GM23338 (cell line): ENCODE measurements around the gene GAN. TPM values are rescaled to one million over a fixed set of nuclear protein-coding genes. Genes with fewer than 3 reads are reported as not detected.

Source experiments
- ATAC-seq: fragments of 200-7000 bp; cut with Tn5 transposase; 3 replicates; pipeline ENCODE4 v1.9.1; 2020
- DNase-seq: peaks from one replicate; pipeline ENCODE4 v3.0.0-alpha.2; 2015; ENCODE audit warnings: low spot score
- H2AFZ ChIP-seq: fragments of 200-600 bp; sonication (generic); 2 replicates; pipeline ENCODE4 v1.8.0; 2016; ENCODE audit warnings: antibody characterized with exemption, mild to moderate bottlenecking, moderate library complexity
- H3F3A ChIP-seq: fragments of 200-600 bp; sonication (generic); replicated peaks from 2 replicates; pipeline ENCODE4 v1.8.0; 2017; ENCODE audit warnings: antibody characterized with exemption, mixed run types, low read depth
- H3K27ac ChIP-seq: fragments of 200-600 bp; sonication (generic); 2 replicates; pipeline ENCODE4 v1.6.1; 2016; ENCODE audit warnings: low read depth
- H3K27me3 ChIP-seq: fragments of 200-600 bp; sonication (generic); 2 replicates; pipeline ENCODE4 v1.8.0; 2016; ENCODE audit warnings: mild to moderate bottlenecking, mixed run types, moderate library complexity; ENCODE audit not compliant: insufficient read depth
- H3K36me3 ChIP-seq: fragments of 200-600 bp; sonication (generic); 2 replicates; pipeline ENCODE4 v1.8.0; 2016; ENCODE audit warnings: mild to moderate bottlenecking; ENCODE audit not compliant: insufficient read depth
- H3K4me1 ChIP-seq: fragments of 200-600 bp; sonication (generic); 2 replicates; pipeline ENCODE4 v1.8.0; 2016; ENCODE audit warnings: mild to moderate bottlenecking, moderate library complexity; ENCODE audit not compliant: insufficient read depth
- H3K4me2 ChIP-seq: fragments of 200-600 bp; sonication (generic); 2 replicates; pipeline ENCODE4 v1.7.1; 2017; ENCODE audit warnings: mixed run types
- H3K4me3 ChIP-seq: fragments of 200-600 bp; sonication (generic); 2 replicates; pipeline ENCODE4 v1.6.1; 2016; ENCODE audit warnings: mixed run types
- H3K79me2 ChIP-seq: fragments of 200-600 bp; sonication (generic); replicated peaks from 2 replicates; pipeline ENCODE4 v1.8.0; 2017; ENCODE audit warnings: mild to moderate bottlenecking; ENCODE audit not compliant: insufficient read depth
- H3K9me2 ChIP-seq: fragments of 200-600 bp; sonication (generic); 2 replicates; pipeline ENCODE4 v1.8.0; 2017; ENCODE audit not compliant: insufficient read depth
- H4K20me1 ChIP-seq: fragments of 200-600 bp; sonication (generic); replicated peaks from 2 replicates; pipeline ENCODE4 v1.8.0; 2017; ENCODE audit warnings: mild to moderate bottlenecking; ENCODE audit not compliant: insufficient read depth
- H3K27ac Mint-ChIP-seq: 2 replicates; pipeline ENCODE4 v1.8.0; 2020; ENCODE audit warnings: inconsistent platforms, mild to moderate bottlenecking, moderate library complexity, mixed read lengths
- H3K27me3 Mint-ChIP-seq: 3 replicates; pipeline ENCODE4 v1.8.0; 2022; ENCODE audit warnings: low read depth, mild to moderate bottlenecking, moderate library complexity, mixed read lengths, inconsistent platforms; ENCODE audit not compliant: insufficient read depth, poor library complexity
- H3K36me3 Mint-ChIP-seq: 3 replicates; pipeline ENCODE4 v1.8.0; 2021; ENCODE audit warnings: low read depth, mild to moderate bottlenecking, inconsistent platforms, moderate library complexity, mixed read lengths
- H3K4me1 Mint-ChIP-seq: 3 replicates; pipeline ENCODE4 v1.8.0; 2020; ENCODE audit warnings: mild to moderate bottlenecking, inconsistent platforms, mixed read lengths
- H3K4me3 Mint-ChIP-seq: 3 replicates; pipeline ENCODE4 v1.8.0; 2021; ENCODE audit warnings: moderate library complexity, mild to moderate bottlenecking, inconsistent platforms, mixed read lengths
- H3K9me3 Mint-ChIP-seq: 3 replicates; pipeline ENCODE4 v1.8.0; 2020; ENCODE audit warnings: moderate library complexity, mild to moderate bottlenecking, inconsistent platforms, mixed read lengths
- CREB1 ChIP-seq: fragments of 250-450 bp; sonication (Bioruptor Pico); IDR thresholded peaks from 2 replicates; pipeline ENCODE4 v1.5.0; 2020; ENCODE audit warnings: low read depth, mild to moderate bottlenecking, moderate library complexity
- CTCF ChIP-seq, 2 experiments: fragments of 200-600 bp in 1 of 2; sonication (generic) in 1 of 2; conservative IDR thresholded peaks; 2 replicates each; pipeline versions ENCODE4 v1.5.1 to v1.6.1; 2016 to 2017; ENCODE audit warnings: antibody characterized with exemption in 2 of 2, low read depth in 2 of 2, mild to moderate bottlenecking in 2 of 2, moderate library complexity in 1 of 2
- ETS1 ChIP-seq: IDR thresholded peaks from 2 replicates; pipeline ENCODE4 v1.6.1; 2016; ENCODE audit warnings: antibody characterized with exemption
- EZH2 ChIP-seq: fragments of 200-600 bp; sonication (generic); IDR thresholded peaks from one replicate; pipeline ENCODE4 v1.8.0; 2017; ENCODE audit warnings: antibody characterized with exemption, mild to moderate bottlenecking, low read depth; ENCODE audit not compliant: unreplicated experiment
- EZH2phosphoT487 ChIP-seq: fragments of 200-600 bp; sonication (generic); IDR thresholded peaks from one replicate; pipeline ENCODE4 v1.8.1; 2018; ENCODE audit warnings: antibody characterized with exemption; ENCODE audit not compliant: unreplicated experiment
- JUNB ChIP-seq: IDR thresholded peaks from one replicate; pipeline ENCODE4 v1.6.1; 2016; ENCODE audit warnings: antibody characterized with exemption; ENCODE audit not compliant: unreplicated experiment
- NANOG ChIP-seq: IDR thresholded peaks from 2 replicates; pipeline ENCODE4 v1.6.1; 2016; ENCODE audit warnings: antibody characterized with exemption, borderline replicate concordance
- POLR2AphosphoS5 ChIP-seq: IDR thresholded peaks from 2 replicates; pipeline ENCODE4 v1.6.1; 2016; ENCODE audit warnings: antibody characterized with exemption, low read depth
- REST ChIP-seq: IDR thresholded peaks from one replicate; pipeline ENCODE4 v1.6.1; 2018; ENCODE audit warnings: antibody characterized with exemption; ENCODE audit not compliant: unreplicated experiment
- STAT1 ChIP-seq: IDR thresholded peaks from one replicate; pipeline ENCODE4 v1.6.1; 2016; ENCODE audit warnings: antibody characterized with exemption; ENCODE audit not compliant: unreplicated experiment
- ZNF114 ChIP-seq: fragments of 250-450 bp; sonication (Bioruptor Pico); IDR thresholded peaks from 2 replicates; pipeline ENCODE4 v1.5.0; 2020; ENCODE audit warnings: mild to moderate bottlenecking, moderate library complexity
- ZNF331 ChIP-seq: fragments of 250-450 bp; sonication (Bioruptor Pico); IDR thresholded peaks from 2 replicates; pipeline ENCODE4 v1.5.0; 2020; ENCODE audit warnings: low read depth, mild to moderate bottlenecking, moderate library complexity
- ZNF462 ChIP-seq: fragments of 250-450 bp; sonication (Bioruptor Pico); IDR thresholded peaks from 2 replicates; pipeline ENCODE4 v1.5.0; 2020; ENCODE audit warnings: mild to moderate bottlenecking, moderate library complexity
- polyA plus RNA-seq: library from polyadenylated mRNA; unstranded; fragments of >200 nt; fragmentation: Nextera tagmentation; extraction: Ambion mirVana; gene quantifications from 2 replicates; pipeline ENCODE4 v1.2.1, GENCODE V29; 2016
- total RNA-seq: library from RNA; depleted of rRNA; stranded (reverse); fragments of >200 nt; shearing (Covaris generic); gene quantifications from 2 replicates; pipeline ENCODE4 v1.2.3, GENCODE V29; 2014

Gene GAN
- total and polyA plus RNA-seq, 2 experiments from 2014 or later: 8.1 to 28.5 TPM

GRCh38 chr16:81319221-81319912, 4.6 kb downstream of the GAN start:
- Histone ChIP-seq H3F3A (no peaks in the 10 kb centered on the region), H3K27ac (no peak overlapping the region), H3K4me3 (no peak overlapping the region), H3K36me3 (no peaks in the 10 kb centered on the region), H3K9me2 (no peaks in the 10 kb centered on the region), H3K27me3 (peaks cover 5% of the 10 kb centered on the region; the same call in 1 of the 2 replicates), H3K79me2 (peaks cover 87% of the 10 kb centered on the region), H3K4me1 (peaks cover 3% of the 10 kb centered on the region), H2AFZ (no peak overlapping the region), H4K20me1 (peaks cover 43% of the 10 kb centered on the region), H3K4me2 (no peak overlapping the region)
- Mint-ChIP-seq H3K27me3 (peaks cover 7% of the 10 kb centered on the region), H3K4me3 (no peak overlapping the region; the same call in 2 of the 3 replicates), H3K27ac (peak overlapping the region; percentile 42; the same call in 1 of the 2 replicates), H3K36me3 (no peaks in the 10 kb centered on the region), H3K4me1 (peaks cover 29% of the 10 kb centered on the region), H3K9me3 (no peaks in the 10 kb centered on the region)
- DNase-seq (no peak), ATAC-seq (no peak)
- TF ChIP-seq CREB1 (CRISPR knock-in tag) (no peak), EZH2 (no peak), ETS1 (no peak), CTCF (conservative IDR thresholded peaks at IDR 0.05; ENCODE audit: low read depth in 2 of 2) (no peak), STAT1 (no peak), EZH2phosphoT487 (no peak), ZNF462 (CRISPR knock-in tag) (no peak), ZNF114 (no peak), JUNB (no peak), POLR2AphosphoS5 (no peak), NANOG (no peak), ZNF331 (CRISPR knock-in tag) (no peak), REST (no peak)
